ENCODE results near the gene LSM14B.

Gene LSM14B

DNA sequence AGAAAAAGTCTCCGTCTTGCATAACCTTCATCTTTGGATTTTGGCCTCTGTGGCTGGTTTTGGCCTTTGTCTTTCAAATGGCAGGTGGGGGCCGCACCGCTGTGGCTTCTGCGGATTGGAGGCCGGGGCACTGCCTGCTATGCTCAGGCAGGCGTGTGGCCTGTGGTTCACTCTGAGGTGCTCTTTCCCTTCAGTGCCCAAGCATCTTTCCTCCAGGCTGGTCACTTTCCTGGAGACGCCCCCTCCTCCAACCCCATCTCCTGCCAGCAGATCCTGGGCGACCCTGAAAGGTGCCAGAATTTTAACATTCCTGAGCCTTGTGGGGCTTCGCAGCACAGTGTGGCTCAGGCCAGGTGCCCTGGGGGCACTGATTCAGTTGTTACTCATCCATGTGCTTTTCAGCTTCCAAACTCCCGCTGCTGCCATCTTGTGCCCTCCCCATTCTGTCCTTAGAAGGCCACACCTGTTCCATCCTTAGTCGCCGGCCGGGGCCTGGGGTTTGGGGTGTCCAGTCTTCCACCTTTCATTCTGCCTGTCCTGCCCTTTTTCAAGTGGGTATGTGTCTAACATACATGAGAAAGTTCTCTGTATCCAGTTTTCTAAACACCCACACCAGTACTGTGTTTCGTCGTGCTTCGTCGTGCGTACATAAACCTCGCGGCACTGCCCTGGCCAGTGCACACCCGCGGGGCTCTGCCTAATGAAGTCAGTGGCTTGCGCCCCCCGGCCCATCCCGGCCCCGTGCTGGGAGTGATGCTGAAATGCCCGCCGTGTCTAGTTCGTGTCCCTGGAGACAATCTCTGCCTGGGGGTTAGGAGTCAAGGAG lies 33.4 kb downstream of the LSM14B start:
- Histone ChIP-seq H3K27ac (no peak overlapping the region), H3K4me1 (ENCODE audit: control insufficient read depth in 1 of 2, insufficient read depth in 1 of 2, low read depth in 1 of 2, low read length in 1 of 2) (peaks cover 0 to 8% of the 10 kb centered on the region in 2 experiments), H3K36me3 (peaks cover 8% of the 10 kb centered on the region), H3K4me3 (ENCODE audit: low read depth in 1 of 2, low read length in 1 of 2) (no peak overlapping the region), H3K27me3 (no peaks in the 10 kb centered on the region), H3K9me3 (no peaks in the 10 kb centered on the region)
- TF ChIP-seq, protein P1, sequence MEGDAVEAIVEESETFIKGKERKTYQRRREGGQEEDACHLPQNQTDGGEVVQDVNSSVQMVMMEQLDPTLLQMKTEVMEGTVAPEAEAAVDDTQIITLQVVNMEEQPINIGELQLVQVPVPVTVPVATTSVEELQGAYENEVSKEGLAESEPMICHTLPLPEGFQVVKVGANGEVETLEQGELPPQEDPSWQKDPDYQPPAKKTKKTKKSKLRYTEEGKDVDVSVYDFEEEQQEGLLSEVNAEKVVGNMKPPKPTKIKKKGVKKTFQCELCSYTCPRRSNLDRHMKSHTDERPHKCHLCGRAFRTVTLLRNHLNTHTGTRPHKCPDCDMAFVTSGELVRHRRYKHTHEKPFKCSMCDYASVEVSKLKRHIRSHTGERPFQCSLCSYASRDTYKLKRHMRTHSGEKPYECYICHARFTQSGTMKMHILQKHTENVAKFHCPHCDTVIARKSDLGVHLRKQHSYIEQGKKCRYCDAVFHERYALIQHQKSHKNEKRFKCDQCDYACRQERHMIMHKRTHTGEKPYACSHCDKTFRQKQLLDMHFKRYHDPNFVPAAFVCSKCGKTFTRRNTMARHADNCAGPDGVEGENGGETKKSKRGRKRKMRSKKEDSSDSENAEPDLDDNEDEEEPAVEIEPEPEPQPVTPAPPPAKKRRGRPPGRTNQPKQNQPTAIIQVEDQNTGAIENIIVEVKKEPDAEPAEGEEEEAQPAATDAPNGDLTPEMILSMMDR (IDR thresholded peaks at IDR 0.05): no peak

DNA sequence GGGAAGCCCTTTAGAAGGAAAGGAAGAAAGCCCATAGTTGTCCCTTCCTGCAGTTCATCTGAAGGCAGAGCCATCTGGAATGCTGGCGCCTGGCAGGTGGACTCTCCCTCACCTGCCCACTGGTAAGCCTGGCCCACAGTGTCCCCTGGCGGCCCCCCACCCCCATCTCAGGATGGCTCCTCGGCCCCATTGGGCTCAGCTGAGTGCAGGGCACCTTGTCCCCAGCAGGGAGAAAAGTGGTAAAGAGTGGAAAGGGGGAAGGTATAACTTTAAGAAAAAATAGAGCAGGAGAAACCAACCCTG lies 33.9 kb downstream of the LSM14B start:
- Histone ChIP-seq H3K4me1 (ENCODE audit: control insufficient read depth in 1 of 2, insufficient read depth in 1 of 2, low read depth in 1 of 2, low read length in 1 of 2) (peaks cover 0 to 8% of the 10 kb centered on the region in 2 experiments), H3K4me3 (ENCODE audit: low read depth in 1 of 2, low read length in 1 of 2) (no peak overlapping the region), H3K27ac (no peak overlapping the region), H3K9me3 (no peaks in the 10 kb centered on the region), H3K27me3 (no peaks in the 10 kb centered on the region), H3K36me3 (peaks cover 14% of the 10 kb centered on the region)
- TF ChIP-seq, protein P1 (IDR thresholded peaks at IDR 0.05): no peak

DNA sequence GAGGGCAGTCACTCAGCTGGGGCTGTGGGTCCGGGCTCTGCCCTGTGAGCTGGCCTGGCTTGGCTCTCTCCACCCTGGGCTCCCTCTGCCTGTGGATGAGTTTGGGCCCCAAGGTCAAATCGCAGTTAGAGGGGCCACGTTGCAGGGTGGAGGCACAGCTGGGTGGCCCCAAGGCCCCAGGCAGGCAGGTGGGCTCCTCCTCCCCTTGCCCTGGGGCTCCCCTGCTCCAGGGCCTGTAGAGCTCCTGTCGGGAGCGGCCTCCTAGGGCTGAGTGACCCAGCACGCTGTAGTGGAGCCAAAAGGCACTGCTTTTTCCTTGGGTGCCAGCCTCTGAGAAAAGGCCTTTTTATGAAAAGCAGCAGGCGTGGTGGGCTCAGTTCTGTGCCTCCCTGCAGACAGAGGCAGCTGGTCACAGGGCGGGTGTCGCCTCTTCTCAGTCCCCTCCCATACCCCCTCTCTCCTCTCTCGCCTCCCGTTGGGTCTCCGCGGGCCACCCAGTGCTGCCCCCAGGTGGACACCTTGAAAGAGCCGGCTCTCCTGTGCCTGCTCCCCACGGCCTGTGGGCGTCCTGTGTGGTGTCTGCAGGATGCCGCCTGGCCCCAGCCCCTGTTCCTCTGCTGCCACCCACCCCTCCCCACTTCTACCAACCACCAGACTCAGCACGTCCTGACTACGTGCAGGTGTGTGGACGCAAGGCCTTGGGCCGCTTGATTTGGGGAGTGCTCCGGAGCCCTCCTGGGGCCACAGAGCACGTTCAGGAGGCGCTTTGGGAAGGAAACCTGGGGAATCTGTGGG lies 34.5 kb downstream of the LSM14B start:
- no peaks in the 10 kb centered on the region for H3K9me3 ChIP-seq
- no peak overlapping the region for H3K27ac ChIP-seq
- TF ChIP-seq, protein P1 (IDR thresholded peaks at IDR 0.05): peak; percentile 78
- H3K27me3 ChIP-seq: no peaks in the 10 kb centered on the region
- peaks cover 20% of the 10 kb centered on the region for H3K36me3 ChIP-seq
- no peak overlapping the region for H3K4me3 ChIP-seq (ENCODE audit: low read depth in 1 of 2, low read length in 1 of 2)
- peaks cover 0 to 8% of the 10 kb centered on the region in 2 experiments for H3K4me1 ChIP-seq (ENCODE audit: control insufficient read depth in 1 of 2, insufficient read depth in 1 of 2, low read depth in 1 of 2, low read length in 1 of 2)

DNA sequence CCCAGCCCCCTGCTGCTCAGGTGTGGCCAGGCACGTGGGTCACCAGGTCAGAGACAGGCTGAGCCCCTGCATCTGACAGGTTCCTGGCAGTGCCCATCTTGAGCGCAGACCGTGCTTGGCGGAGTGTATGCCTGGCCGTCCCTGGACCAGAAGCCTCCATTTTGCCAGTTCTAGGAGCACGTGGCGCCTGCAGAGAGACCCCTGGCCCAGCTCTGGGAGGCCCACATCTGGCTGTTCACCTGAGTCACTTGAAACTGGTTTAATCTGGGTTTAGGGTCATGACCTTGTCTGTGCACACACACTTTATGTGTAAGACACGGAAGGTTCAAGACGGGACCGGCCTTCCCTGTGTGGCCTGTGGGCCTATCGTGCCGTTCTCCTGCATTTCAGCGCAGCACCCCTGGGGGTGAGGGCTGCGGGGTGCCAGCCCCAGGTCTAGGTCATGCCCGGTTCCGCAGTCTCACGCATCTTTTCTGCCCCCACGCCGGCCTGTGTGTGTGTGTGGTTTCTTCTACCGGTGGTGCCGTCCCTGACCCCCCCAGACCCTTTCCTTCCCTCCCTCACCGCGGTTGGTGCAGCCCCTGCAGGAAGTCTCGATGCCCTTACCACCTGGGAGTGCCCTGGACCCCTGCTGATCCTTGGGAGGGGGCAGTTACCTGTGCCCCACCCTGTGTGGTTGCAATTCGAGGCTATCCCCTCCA lies 35.3 kb downstream of the LSM14B start:
- Histone ChIP-seq H3K36me3 (peaks cover 25% of the 10 kb centered on the region), H3K27ac (no peak overlapping the region), H3K9me3 (no peaks in the 10 kb centered on the region), H3K27me3 (no peaks in the 10 kb centered on the region), H3K4me3 (ENCODE audit: low read depth in 1 of 2, low read length in 1 of 2) (no peak overlapping the region), H3K4me1 (ENCODE audit: control insufficient read depth in 1 of 2, insufficient read depth in 1 of 2, low read depth in 1 of 2, low read length in 1 of 2) (peaks cover 0 to 8% of the 10 kb centered on the region in 2 experiments)
- TF ChIP-seq, protein P1 (IDR thresholded peaks at IDR 0.05): no peak

DNA sequence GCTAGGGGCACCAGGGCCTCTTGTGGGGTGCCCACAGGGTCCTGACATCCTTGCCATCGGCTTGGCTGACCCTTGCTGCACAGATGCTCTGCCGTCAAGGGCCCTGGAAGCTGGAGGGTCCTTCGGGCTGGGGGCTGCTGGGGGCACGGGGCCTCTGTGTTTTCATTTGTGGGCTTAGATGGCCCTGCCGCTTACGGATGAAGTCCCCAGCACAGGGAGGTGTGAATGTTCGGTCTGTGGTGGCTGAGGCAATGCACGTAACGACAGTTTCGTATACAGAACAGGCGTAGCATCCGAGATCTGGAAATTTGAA lies 35.8 kb downstream of the LSM14B start:
- TF ChIP-seq, protein P1 (IDR thresholded peaks at IDR 0.05): no peak
- peaks cover 0 to 8% of the 10 kb centered on the region in 2 experiments for H3K4me1 ChIP-seq (ENCODE audit: control insufficient read depth in 1 of 2, insufficient read depth in 1 of 2, low read depth in 1 of 2, low read length in 1 of 2)
- no peak overlapping the region for H3K4me3 ChIP-seq (ENCODE audit: low read depth in 1 of 2, low read length in 1 of 2)
- H3K36me3 ChIP-seq: peaks cover 30% of the 10 kb centered on the region
- H3K9me3 ChIP-seq: no peaks in the 10 kb centered on the region
- H3K27me3 ChIP-seq: no peaks in the 10 kb centered on the region
- H3K27ac ChIP-seq: no peak overlapping the region

Measured in neutrophil (primary cell).